Progenitor cell of endocrine pancreas (in vitro differentiated cells): ENCODE data around the gene ASPA. TPM values are rescaled to one million over a fixed set of nuclear protein-coding genes. Genes with fewer than 3 reads are reported as not detected.

Experiments
- DNase-seq: peaks from one replicate; pipeline ENCODE4 v3.0.0; 2021; ENCODE audit warnings: low spot score; ENCODE audit not compliant: unreplicated experiment
- H3K27ac Mint-ChIP-seq: 2 replicates; pipeline ENCODE4 v1.8.0; 2021; ENCODE audit warnings: mild to moderate bottlenecking, moderate library complexity, mixed read lengths
- H3K27me3 Mint-ChIP-seq: 2 replicates; pipeline ENCODE4 v1.8.0; 2021; ENCODE audit warnings: mixed read lengths
- H3K36me3 Mint-ChIP-seq: 2 replicates; pipeline ENCODE4 v1.8.0; 2022; ENCODE audit warnings: mixed read lengths; ENCODE audit not compliant: insufficient read depth
- H3K4me1 Mint-ChIP-seq: 2 replicates; pipeline ENCODE4 v1.8.0; 2021; ENCODE audit warnings: low read depth, mixed read lengths
- H3K4me3 Mint-ChIP-seq: 2 replicates; pipeline ENCODE4 v1.8.0; 2021; ENCODE audit warnings: low read depth, mild to moderate bottlenecking, moderate library complexity, mixed read lengths
- H3K9me3 Mint-ChIP-seq: 2 replicates; pipeline ENCODE4 v1.8.0; 2021; ENCODE audit warnings: low read depth, mixed read lengths
- total RNA-seq: library from RNA; stranded (reverse); gene quantifications from 2 replicates; pipeline ENCODE4 v1.2.1, GENCODE V29; 2021
- TF ChIP-seq, protein P1 (sequence below): fragments of 200-600 bp; sonication (generic); IDR thresholded peaks from one replicate; pipeline ENCODE4 v1.5.0; 2021; ENCODE audit warnings: antibody characterized with exemption, mild to moderate bottlenecking; ENCODE audit not compliant: unreplicated experiment

Gene ASPA
- total RNA-seq, 1 donor from 2014 or later: not detected

DNA sequence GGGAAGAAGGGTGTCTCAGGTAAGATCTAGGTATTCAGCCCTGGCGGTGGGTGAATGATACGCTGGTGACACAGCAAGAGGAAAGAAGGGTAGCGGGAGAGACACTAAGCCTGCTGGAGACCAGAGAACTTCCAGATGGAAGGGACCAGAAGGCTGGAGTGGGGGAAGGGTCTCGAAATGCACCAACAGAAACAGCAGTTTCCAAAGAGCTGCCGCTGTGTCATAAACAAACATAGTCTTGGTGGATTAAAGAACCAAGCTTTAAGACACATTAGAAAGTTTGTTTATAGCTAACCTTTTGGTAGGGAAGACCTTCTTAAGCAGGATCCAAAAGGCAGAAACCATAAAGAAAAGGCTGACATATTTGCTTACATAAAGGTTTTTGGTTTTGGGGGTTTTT, 60.9 kb downstream of the ASPA start:
- Mint-ChIP-seq H3K27ac (peak overlapping the region; percentile 56), H3K9me3 (no peaks in the 10 kb centered on the region), H3K27me3 (peaks cover 9% of the 10 kb centered on the region), H3K4me3 (no peak overlapping the region), H3K36me3 (no peaks in the 10 kb centered on the region), H3K4me1 (peaks cover 6% of the 10 kb centered on the region)
- TF ChIP-seq, protein P1, sequence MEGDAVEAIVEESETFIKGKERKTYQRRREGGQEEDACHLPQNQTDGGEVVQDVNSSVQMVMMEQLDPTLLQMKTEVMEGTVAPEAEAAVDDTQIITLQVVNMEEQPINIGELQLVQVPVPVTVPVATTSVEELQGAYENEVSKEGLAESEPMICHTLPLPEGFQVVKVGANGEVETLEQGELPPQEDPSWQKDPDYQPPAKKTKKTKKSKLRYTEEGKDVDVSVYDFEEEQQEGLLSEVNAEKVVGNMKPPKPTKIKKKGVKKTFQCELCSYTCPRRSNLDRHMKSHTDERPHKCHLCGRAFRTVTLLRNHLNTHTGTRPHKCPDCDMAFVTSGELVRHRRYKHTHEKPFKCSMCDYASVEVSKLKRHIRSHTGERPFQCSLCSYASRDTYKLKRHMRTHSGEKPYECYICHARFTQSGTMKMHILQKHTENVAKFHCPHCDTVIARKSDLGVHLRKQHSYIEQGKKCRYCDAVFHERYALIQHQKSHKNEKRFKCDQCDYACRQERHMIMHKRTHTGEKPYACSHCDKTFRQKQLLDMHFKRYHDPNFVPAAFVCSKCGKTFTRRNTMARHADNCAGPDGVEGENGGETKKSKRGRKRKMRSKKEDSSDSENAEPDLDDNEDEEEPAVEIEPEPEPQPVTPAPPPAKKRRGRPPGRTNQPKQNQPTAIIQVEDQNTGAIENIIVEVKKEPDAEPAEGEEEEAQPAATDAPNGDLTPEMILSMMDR: no peak
- DNase-seq: no peak

DNA sequence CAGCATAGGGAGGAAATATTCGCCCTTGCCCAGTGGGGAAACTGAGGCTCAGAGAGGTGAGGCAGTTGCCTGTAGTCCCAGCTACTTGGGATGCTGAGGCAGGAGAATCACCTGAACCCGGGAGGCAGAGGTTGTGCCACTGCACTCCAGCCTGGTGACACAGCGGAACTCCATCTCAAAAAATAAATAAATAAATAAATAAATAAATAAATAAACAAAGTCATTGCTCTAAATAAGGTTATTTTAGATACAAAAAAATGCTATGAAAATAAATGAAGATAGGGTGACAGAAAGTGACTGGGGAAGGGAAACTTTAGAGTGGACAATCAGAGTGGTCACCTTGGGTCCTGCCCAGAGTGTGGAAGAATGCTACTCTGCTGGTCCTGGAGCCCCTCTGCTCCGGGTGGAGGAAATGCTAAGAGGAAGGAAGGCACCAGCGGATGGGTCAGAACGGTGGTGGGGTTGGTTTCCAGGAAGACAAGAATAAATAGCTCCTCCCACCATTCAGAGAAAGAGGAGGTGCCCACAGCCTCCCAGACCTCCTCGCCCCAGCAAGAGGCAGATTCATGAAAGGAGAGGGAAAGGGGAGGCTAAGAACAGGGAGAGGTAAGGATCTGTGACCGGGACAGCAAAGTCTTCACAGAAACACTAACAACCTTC, 64.2 kb downstream of the ASPA start:
- no peaks in the 10 kb centered on the region for H3K9me3 Mint-ChIP-seq
- no peak overlapping the region for H3K27ac Mint-ChIP-seq
- TF ChIP-seq, protein P1: no peak
- DNase-seq: no peak
- H3K4me1 Mint-ChIP-seq: peaks cover 8% of the 10 kb centered on the region
- peaks cover 18% of the 10 kb centered on the region for H3K27me3 Mint-ChIP-seq
- no peaks in the 10 kb centered on the region for H3K36me3 Mint-ChIP-seq
- no peak overlapping the region for H3K4me3 Mint-ChIP-seq

DNA sequence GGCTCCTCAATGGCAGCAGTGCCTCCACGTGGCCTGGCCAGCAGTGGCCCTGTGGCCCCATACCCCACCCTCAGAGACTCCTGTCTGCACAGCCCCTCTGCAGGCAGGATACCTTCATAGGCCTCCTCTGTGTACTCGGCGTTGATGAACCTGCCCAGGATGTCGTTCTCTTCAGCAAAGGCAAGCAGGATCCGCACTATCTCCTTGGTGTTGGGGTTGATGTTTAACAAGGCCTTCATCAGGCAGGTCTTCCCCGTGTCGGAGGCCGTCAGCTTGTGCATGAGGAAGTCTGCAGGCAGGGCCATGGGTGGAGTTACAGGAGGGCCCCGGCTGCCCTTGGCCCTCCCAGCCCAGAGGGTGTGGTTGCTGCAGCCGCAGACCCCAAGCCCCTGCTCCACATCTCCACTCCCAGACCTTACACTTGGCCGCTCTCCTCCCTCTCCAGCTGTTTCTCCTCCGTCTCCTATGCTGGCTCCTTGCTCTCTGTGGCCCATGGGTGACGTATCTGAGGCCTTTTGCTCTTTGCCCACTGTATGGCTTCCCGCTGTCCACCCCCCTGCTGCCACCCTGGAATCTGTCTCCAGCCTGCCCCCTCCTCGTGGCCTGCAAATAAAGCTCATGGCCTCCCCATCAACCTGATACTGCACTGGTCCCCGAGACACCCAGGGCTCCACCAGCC, 66.8 kb downstream of the ASPA start:
- Mint-ChIP-seq H3K27me3 (peaks cover 17% of the 10 kb centered on the region), H3K9me3 (no peaks in the 10 kb centered on the region), H3K4me3 (no peak overlapping the region), H3K36me3 (no peaks in the 10 kb centered on the region), H3K27ac (no peak overlapping the region), H3K4me1 (peaks cover 2% of the 10 kb centered on the region)
- DNase-seq: no peak
- TF ChIP-seq, protein P1: no peak

DNA sequence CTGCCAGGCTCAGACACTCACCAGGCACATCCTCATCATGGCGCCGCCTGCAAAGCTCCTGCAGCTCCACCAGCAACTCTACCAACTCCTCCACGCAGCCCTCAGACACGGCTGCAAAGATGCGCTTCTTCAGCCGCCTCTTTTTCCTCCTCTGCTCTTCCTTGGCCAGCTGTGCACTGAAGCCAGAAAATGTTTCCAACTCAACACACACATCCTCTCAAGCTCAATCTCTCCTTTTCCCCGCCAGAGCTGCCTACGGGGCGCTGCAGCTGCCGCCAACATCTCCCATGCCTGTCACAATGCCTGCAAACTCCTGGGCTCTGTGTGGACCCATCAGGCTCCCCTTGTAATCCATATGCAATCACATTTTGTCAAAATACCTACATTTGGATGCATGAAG, 67.7 kb downstream of the ASPA start:
- no peak overlapping the region for H3K4me3 Mint-ChIP-seq
- H3K27me3 Mint-ChIP-seq: peaks cover 17% of the 10 kb centered on the region
- TF ChIP-seq, protein P1: no peak
- DNase-seq: no peak
- peaks cover 2% of the 10 kb centered on the region for H3K4me1 Mint-ChIP-seq
- H3K9me3 Mint-ChIP-seq: no peaks in the 10 kb centered on the region
- no peak overlapping the region for H3K27ac Mint-ChIP-seq
- H3K36me3 Mint-ChIP-seq: no peaks in the 10 kb centered on the region

DNA sequence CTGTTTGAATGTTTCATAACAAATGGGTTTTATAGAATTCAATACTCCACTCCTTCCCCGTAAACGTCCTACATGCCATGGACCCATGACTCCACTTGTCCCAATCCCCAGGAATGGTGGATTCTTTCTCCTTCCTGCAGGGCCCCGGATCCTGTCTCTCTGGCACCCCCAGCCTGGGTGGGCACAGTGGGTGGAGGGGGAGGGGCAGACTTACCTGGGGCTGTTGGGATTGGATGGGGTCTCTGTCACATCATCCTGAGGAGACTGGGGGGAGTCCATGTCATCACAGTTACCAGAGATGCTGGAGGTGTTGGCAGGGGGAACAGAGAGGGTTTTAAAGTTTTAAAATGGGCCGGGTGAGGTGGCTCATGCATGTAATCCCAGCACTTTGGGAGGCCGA, 68.6 kb downstream of the ASPA start:
- no peak for DNase-seq

More for the DNA sequence above, 68.6 kb downstream of the ASPA start:
- Mint-ChIP-seq H3K36me3 (no peaks in the 10 kb centered on the region), H3K4me1 (peaks cover 2% of the 10 kb centered on the region), H3K27me3 (peaks cover 17% of the 10 kb centered on the region), H3K4me3 (no peak overlapping the region), H3K9me3 (peaks cover 2% of the 10 kb centered on the region), H3K27ac (no peak overlapping the region)
- TF ChIP-seq, protein P1: no peak
